OCI-LY1 (cell line): Measurements from ENCODE around the gene POGLUT3.

Experiments
- EZH2 ChIP-seq: fragments of 200-600 bp; sonication (generic), shearing (Covaris generic); IDR thresholded peaks from 2 replicates; pipeline ENCODE4 v1.8.0; 2017; ENCODE audit warnings: borderline replicate concordance, mixed run types, mild to moderate bottlenecking, antibody characterized with exemption, low read length, moderate library complexity, mixed read lengths
- TF ChIP-seq, protein P1 (sequence below): fragments of 200-600 bp; sonication (generic), shearing (Covaris generic); IDR thresholded peaks from 2 replicates; pipeline ENCODE4 v1.5.1; 2017; ENCODE audit warnings: mild to moderate bottlenecking, antibody characterized with exemption, low read length, moderate library complexity, mixed read lengths

DNA sequence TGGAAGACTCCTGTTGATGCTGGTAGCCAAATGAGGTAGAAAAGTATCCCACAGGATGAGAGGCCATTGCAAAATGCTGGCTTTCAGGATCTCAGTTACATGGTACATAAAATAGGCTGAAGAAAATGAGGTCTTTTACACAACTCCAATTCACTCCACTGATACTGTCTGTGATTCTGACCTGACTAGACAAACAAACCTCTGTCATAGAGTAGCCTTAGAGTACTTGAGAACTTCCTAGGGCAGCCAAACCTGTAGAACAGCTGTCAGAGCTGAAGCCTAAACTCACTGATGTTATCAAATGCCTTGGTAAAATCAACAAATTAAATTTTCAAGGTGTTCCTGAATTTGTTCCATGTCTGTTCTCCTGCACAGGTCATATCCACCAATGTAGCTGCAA lies 26.2 kb upstream of the POGLUT3 start:
- TF ChIP-seq, protein P1, sequence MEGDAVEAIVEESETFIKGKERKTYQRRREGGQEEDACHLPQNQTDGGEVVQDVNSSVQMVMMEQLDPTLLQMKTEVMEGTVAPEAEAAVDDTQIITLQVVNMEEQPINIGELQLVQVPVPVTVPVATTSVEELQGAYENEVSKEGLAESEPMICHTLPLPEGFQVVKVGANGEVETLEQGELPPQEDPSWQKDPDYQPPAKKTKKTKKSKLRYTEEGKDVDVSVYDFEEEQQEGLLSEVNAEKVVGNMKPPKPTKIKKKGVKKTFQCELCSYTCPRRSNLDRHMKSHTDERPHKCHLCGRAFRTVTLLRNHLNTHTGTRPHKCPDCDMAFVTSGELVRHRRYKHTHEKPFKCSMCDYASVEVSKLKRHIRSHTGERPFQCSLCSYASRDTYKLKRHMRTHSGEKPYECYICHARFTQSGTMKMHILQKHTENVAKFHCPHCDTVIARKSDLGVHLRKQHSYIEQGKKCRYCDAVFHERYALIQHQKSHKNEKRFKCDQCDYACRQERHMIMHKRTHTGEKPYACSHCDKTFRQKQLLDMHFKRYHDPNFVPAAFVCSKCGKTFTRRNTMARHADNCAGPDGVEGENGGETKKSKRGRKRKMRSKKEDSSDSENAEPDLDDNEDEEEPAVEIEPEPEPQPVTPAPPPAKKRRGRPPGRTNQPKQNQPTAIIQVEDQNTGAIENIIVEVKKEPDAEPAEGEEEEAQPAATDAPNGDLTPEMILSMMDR: no peak
- TF ChIP-seq EZH2: no peak
